Measurements from ENCODE around the gene OSCP1.

- TF ChIP-seq, protein P1, sequence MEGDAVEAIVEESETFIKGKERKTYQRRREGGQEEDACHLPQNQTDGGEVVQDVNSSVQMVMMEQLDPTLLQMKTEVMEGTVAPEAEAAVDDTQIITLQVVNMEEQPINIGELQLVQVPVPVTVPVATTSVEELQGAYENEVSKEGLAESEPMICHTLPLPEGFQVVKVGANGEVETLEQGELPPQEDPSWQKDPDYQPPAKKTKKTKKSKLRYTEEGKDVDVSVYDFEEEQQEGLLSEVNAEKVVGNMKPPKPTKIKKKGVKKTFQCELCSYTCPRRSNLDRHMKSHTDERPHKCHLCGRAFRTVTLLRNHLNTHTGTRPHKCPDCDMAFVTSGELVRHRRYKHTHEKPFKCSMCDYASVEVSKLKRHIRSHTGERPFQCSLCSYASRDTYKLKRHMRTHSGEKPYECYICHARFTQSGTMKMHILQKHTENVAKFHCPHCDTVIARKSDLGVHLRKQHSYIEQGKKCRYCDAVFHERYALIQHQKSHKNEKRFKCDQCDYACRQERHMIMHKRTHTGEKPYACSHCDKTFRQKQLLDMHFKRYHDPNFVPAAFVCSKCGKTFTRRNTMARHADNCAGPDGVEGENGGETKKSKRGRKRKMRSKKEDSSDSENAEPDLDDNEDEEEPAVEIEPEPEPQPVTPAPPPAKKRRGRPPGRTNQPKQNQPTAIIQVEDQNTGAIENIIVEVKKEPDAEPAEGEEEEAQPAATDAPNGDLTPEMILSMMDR (conservative IDR thresholded peaks at IDR 0.05 in 1 of 2, IDR thresholded peaks at IDR 0.05 in 1 of 2; ENCODE audit: low read depth in 1 of 2, low read length in 2 of 2): no peak
- TF ChIP-seq EZH2 (IDR thresholded peaks at IDR 0.05; ENCODE audit: low read length, missing control alignments): no peak
Observed at GRCh38 chr1:36385410-36386264, 64.6 kb downstream of the OSCP1 start, which contains the start of gene STK40.

Data from fibroblast of lung (primary cell).